Cardiac muscle cell (in vitro differentiated cells and primary cell): ENCODE measurements around the gene GLT6D1. TPM values are rescaled to one million over a fixed set of nuclear protein-coding genes. Genes with fewer than 3 reads are reported as not detected.

ENCODE experiments used
- DNase-seq, 2 donors: peaks; one replicate each; pipeline versions ENCODE4 v3.0.0 to v3.0.0-alpha.2; 2010 to 2017; ENCODE audit warnings: low read depth in 1 of 2, low spot score in 1 of 2
- H3K27ac ChIP-seq: fragments of 200-600 bp; sonication (generic); 2 replicates; pipeline ENCODE4 v1.5.1; 2016
- H3K27me3 ChIP-seq: fragments of 200-600 bp; sonication (generic); 2 replicates; pipeline ENCODE4 v1.6.0; 2016; ENCODE audit warnings: control low read depth
- H3K36me3 ChIP-seq: fragments of 200-600 bp; sonication (generic); 2 replicates; pipeline ENCODE4 v1.5.1; 2016; ENCODE audit warnings: control low read depth
- H3K4me1 ChIP-seq: fragments of 200-600 bp; sonication (generic); 2 replicates; pipeline ENCODE4 v1.8.1; 2017; ENCODE audit warnings: low read depth, mild to moderate bottlenecking, mixed run types
- H3K4me3 ChIP-seq: fragments of 200-600 bp; sonication (generic); 2 replicates; pipeline ENCODE4 v1.5.1; 2016; ENCODE audit warnings: mild to moderate bottlenecking
- H3K9me3 ChIP-seq: fragments of 200-600 bp; sonication (generic); 2 replicates; pipeline ENCODE4 v1.5.1; 2017; ENCODE audit warnings: low read depth, mild to moderate bottlenecking, control low read depth
- polyA plus RNA-seq: library from polyadenylated mRNA; unstranded; fragments of >200 nt; fragmentation: Nextera tagmentation; extraction: Ambion mirVana; gene quantifications from 2 replicates; pipeline ENCODE4 v1.2.1, GENCODE V29; 2016
- total RNA-seq: library from RNA; depleted of rRNA; stranded (reverse); fragments of >200 nt; gene quantifications from 2 replicates; pipeline ENCODE4 v1.2.3, GENCODE V29; 2016
- TF ChIP-seq, protein P1 (sequence below): IDR thresholded peaks from 2 replicates; pipeline ENCODE4 v1.5.1; 2012; ENCODE audit warnings: low read depth, mild to moderate bottlenecking, low read length

Gene GLT6D1
- total and polyA plus RNA-seq, 2 experiments from 2014 or later: not detected

DNA sequence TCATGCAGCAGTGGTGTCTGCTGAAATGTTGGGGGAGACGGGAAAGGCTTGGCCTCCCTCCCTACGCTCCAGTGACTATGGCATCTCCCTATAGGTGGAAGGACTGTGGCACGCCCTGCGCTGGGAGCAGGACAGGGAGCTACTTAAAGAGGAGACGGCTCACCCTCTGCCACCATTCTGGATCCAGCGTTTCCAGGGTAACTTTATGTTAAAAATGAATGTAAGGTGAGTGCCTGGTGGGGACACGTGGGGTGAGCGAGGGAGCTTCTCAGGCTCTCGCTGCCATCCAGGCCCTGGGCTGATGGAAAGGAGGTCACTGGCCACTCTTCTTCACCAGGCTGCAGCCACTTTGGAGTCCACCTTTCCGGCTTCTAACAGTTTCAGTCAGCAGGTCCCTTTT is 62.1 kb downstream of the GLT6D1 start:
- DNase-seq: no peak
- Histone ChIP-seq H3K36me3 (no peaks in the 10 kb centered on the region), H3K27me3 (no peaks in the 10 kb centered on the region), H3K27ac (no peak overlapping the region), H3K9me3 (no peaks in the 10 kb centered on the region), H3K4me3 (no peak overlapping the region), H3K4me1 (no peaks in the 10 kb centered on the region)
- TF ChIP-seq, protein P1, sequence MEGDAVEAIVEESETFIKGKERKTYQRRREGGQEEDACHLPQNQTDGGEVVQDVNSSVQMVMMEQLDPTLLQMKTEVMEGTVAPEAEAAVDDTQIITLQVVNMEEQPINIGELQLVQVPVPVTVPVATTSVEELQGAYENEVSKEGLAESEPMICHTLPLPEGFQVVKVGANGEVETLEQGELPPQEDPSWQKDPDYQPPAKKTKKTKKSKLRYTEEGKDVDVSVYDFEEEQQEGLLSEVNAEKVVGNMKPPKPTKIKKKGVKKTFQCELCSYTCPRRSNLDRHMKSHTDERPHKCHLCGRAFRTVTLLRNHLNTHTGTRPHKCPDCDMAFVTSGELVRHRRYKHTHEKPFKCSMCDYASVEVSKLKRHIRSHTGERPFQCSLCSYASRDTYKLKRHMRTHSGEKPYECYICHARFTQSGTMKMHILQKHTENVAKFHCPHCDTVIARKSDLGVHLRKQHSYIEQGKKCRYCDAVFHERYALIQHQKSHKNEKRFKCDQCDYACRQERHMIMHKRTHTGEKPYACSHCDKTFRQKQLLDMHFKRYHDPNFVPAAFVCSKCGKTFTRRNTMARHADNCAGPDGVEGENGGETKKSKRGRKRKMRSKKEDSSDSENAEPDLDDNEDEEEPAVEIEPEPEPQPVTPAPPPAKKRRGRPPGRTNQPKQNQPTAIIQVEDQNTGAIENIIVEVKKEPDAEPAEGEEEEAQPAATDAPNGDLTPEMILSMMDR: no peak

DNA sequence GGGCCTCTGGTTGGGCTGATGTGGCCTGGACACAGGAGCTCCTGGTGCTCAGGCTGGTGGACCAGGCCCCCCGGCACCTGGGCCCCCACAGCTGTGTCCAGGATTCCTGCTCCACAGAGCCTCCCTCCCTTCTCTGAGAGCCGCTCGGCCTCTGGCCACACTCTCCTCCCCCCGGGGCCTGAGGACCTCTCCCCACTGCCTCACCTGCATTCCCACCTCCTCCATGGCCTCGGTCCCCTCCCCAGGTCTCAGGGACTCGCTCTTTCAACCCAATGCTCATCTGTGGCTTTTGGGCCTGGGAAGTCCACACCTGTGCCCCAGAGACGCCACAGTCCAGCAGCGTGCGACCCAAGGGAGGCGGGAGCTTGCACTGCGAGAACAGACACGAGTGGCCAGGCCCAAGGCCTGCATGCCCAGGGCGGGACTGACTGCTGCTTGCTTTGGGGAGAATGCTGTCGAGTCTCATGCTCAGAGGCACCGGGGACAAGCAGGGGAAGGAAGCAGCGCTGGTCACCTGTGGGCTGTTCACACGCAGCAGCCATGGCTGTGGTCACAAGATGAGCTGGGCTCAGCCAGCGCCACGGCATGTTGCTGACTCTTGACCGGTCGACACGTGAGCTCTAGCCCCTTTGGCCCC is 63.2 kb downstream of the GLT6D1 start:
- Histone ChIP-seq H3K27ac (no peak overlapping the region), H3K4me3 (no peak overlapping the region), H3K9me3 (no peaks in the 10 kb centered on the region), H3K36me3 (no peaks in the 10 kb centered on the region), H3K27me3 (no peaks in the 10 kb centered on the region), H3K4me1 (no peaks in the 10 kb centered on the region)
- TF ChIP-seq, protein P1: no peak
- DNase-seq: no peak

DNA sequence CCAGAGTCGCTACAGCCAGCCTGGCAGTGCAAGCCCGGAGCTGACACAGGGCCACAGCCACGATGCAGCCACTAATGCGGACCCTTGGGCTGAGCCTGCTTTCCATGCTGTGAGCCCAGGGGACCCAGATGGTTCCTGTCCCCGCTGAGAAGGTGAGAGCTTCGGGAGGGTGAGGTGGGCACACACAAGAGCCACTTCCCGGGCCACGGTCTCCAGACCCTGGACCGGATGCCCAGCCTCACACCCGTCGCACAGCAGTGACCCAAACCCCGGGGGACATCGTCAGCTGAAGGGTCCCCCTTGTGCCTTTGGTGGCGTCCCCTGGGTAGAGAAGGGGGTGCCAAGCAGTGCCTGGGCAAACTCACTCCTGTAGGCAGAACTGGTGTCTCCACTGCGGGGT is 64.4 kb downstream of the GLT6D1 start:
- Histone ChIP-seq H3K4me1 (no peaks in the 10 kb centered on the region), H3K9me3 (no peaks in the 10 kb centered on the region), H3K27me3 (no peaks in the 10 kb centered on the region), H3K27ac (no peak overlapping the region), H3K4me3 (no peak overlapping the region), H3K36me3 (no peaks in the 10 kb centered on the region)
- TF ChIP-seq, protein P1: no peak
- DNase-seq: no peak

DNA sequence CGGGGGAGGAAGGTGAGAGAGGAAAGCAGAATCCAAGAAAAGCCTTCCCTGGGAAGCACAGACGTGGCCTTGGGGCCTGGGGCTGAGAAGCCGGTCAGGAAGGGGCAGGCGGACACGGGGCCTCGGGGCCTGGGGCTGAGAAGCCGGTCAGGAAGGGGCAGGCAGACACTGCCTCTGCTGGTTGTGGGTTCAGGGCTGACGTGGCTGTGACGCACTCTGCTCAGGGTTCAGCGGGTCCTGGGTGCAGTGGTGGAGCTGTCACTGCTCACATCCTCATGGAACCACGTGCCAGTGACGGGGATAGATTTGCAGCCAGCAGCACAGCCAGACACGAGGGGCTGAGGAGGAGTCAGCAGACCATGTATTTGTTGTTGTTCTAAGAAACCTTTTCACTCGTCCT is 65.0 kb downstream of the GLT6D1 start:
- DNase-seq: no peak
- TF ChIP-seq, protein P1: no peak
- no peaks in the 10 kb centered on the region for H3K4me1 ChIP-seq

More for the DNA sequence above, 65.0 kb downstream of the GLT6D1 start:
- H3K27ac ChIP-seq: no peak overlapping the region
- H3K36me3 ChIP-seq: no peaks in the 10 kb centered on the region
- no peak overlapping the region for H3K4me3 ChIP-seq
- H3K27me3 ChIP-seq: no peaks in the 10 kb centered on the region
- no peaks in the 10 kb centered on the region for H3K9me3 ChIP-seq

Other genes starting within 250 kb of the GLT6D1 start
- gene PPP1R26, start 159.8 kb downstream of the GLT6D1 start, total RNA-seq: 43.1 and 62.2 TPM in 2 replicates
- 25.9 and 33.7 TPM in 2 replicates for gene PPP1R26, start 159.8 kb downstream of the GLT6D1 start, polyA plus RNA-seq
- gene MRPS2, start 138.9 kb downstream of the GLT6D1 start, total RNA-seq: 64.7 and 76.2 TPM in 2 replicates
- gene MRPS2, start 138.9 kb downstream of the GLT6D1 start, polyA plus RNA-seq: 79.9 and 103 TPM in 2 replicates
- gene LCN1, start 118.1 kb downstream of the GLT6D1 start, total RNA-seq: not detected in 2 replicates
- 0.37 and 1.2 TPM in 2 replicates for gene LCN1, start 118.1 kb downstream of the GLT6D1 start, polyA plus RNA-seq
- 0.53 TPM in 1 of 2 replicates, not detected in the other for gene OBP2A, start 93.4 kb downstream of the GLT6D1 start, total RNA-seq
- gene OBP2A, start 93.4 kb downstream of the GLT6D1 start, polyA plus RNA-seq: not detected in 2 replicates
- gene PAEP, start 77.8 kb downstream of the GLT6D1 start, total RNA-seq: not detected in 2 replicates
- gene PAEP, start 77.8 kb downstream of the GLT6D1 start, polyA plus RNA-seq: not detected in 2 replicates
- not detected in 2 replicates for gene LCN9, start 23.8 kb upstream of the GLT6D1 start, total RNA-seq
- gene LCN9, start 23.8 kb upstream of the GLT6D1 start, polyA plus RNA-seq: 0.17 TPM in 1 of 2 replicates, not detected in the other
- gene SOHLH1, start 59.9 kb upstream of the GLT6D1 start, total RNA-seq: not detected in 2 replicates
- not detected in 2 replicates for gene SOHLH1, start 59.9 kb upstream of the GLT6D1 start, polyA plus RNA-seq
- 0.11 and 0.12 TPM in 2 replicates for gene KCNT1, start 62.6 kb upstream of the GLT6D1 start, total RNA-seq
- gene KCNT1, start 62.6 kb upstream of the GLT6D1 start, polyA plus RNA-seq: 0.02 and 0.20 TPM in 2 replicates